ENCODE results near the gene CAPN1.

DNA sequence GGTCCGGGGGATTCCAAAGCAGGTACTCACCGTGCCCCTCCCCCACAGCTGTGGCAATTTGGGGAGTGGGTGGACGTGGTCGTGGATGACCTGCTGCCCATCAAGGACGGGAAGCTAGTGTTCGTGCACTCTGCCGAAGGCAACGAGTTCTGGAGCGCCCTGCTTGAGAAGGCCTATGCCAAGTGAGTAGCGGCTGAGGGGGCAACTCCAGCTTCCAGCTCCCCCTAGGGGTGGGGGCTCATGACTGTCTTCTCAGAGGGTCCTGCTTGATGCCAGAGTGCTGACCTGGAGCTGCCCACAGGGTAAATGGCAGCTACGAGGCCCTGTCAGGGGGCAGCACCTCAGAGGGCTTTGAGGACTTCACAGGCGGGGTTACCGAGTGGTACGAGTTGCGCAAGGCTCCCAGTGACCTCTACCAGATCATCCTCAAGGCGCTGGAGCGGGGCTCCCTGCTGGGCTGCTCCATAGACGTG, 4.2 kb downstream of the CAPN1 start:
- TF ChIP-seq POLR2A (IDR thresholded peaks at IDR 0.05; ENCODE audit: low read length), result no peak
- no peak for TF ChIP-seq GATA1 (IDR thresholded peaks at IDR 0.05; ENCODE audit: low read depth, low read length)

Measured in erythroblast (primary cell).